HCT116 (cell line): ENCODE data around the gene COA1. TPM values are rescaled to one million over a fixed set of nuclear protein-coding genes. Genes with fewer than 3 reads are reported as not detected.

Experiments used
- ATAC-seq: fragments of 200-7000 bp; cut with Tn5 transposase; 2 replicates; pipeline ENCODE4 v1.9.1; 2020; ENCODE audit warnings: mild to moderate bottlenecking, moderate library complexity
- BruUV-seq: library from RNA; stranded (reverse); fragments of 400-500 nt; replicated peaks from 2 replicates; lab custom pipeline; 2021; lab: Mats Ljungman, UMichigan
- CTCF ChIA-PET: fragments of 300-600 bp; sonication (Branson Sonifier 250); formaldehyde crosslinking; loops from one replicate; lab custom pipeline; 2021; ENCODE audit warnings: antibody characterized with exemption; lab: Charles Lee
- POLR2A ChIA-PET: fragments of 300-600, 350-600 bp; sonication (Branson Sonifier 250); formaldehyde crosslinking; loops from one replicate; lab custom pipeline; 2021; ENCODE audit warnings: antibody characterized with exemption; lab: Charles Lee
- RAD21 ChIA-PET, 2 experiments: fragments of 300-600 bp; sonication (Branson Sonifier 250); formaldehyde crosslinking; loops; one replicate each; lab custom pipeline; 2023; ENCODE audit warnings: low total read pairs in 2 of 2; ENCODE audit not compliant: uncharacterized antibody in 2 of 2, unreplicated experiment in 2 of 2, low non-redundant PET in 1 of 2; lab: Charles Lee
- DNase-seq: peaks from one replicate; pipeline ENCODE4 v3.0.0-alpha.2; 2010; ENCODE audit warnings: low read depth, low spot score
- H2AFZ ChIP-seq: fragments of 200-600 bp; shearing (Covaris generic), sonication (generic); 2 replicates; pipeline ENCODE4 v1.6.1; 2017; ENCODE audit warnings: low read depth, mixed run types, mixed read lengths, antibody characterized with exemption, low read length; ENCODE audit not compliant: poor library complexity, severe bottlenecking
- H3K27ac ChIP-seq: 2 replicates; pipeline ENCODE4 v1.5.1; 2012; ENCODE audit warnings: low read depth, low read length
- H3K27me3 ChIP-seq: fragments of 200-600 bp; sonication (generic); 2 replicates; pipeline ENCODE4 v1.6.1; 2016; ENCODE audit warnings: mixed run types, low read length, mixed read lengths; ENCODE audit not compliant: insufficient read depth
- H3K36me3 ChIP-seq, 2 experiments: fragments of 200-500 bp in 1 of 2; fragments of 200-600 bp in 1 of 2; sonication (Bioruptor generic) in 1 of 2; sonication (generic) in 1 of 2; 2 replicates each; pipeline versions ENCODE4 v1.5.1 to v1.6.1; 2014 to 2016; ENCODE audit warnings: low read length in 2 of 2, inconsistent platforms in 1 of 2, mixed read lengths in 1 of 2, mixed run types in 1 of 2; ENCODE audit not compliant: insufficient read depth in 2 of 2, control insufficient read depth in 1 of 2
- H3K4me1 ChIP-seq, 2 experiments: fragments of 200-600 bp in 1 of 2; sonication (generic) in 1 of 2; 2 replicates each; pipeline versions ENCODE4 v1.5.1 to v1.6.1; 2012 to 2017; ENCODE audit warnings: low read length in 2 of 2, inconsistent platforms in 1 of 2, mild to moderate bottlenecking in 1 of 2, mixed read lengths in 1 of 2, mixed run types in 1 of 2, moderate library complexity in 1 of 2; ENCODE audit not compliant: insufficient read depth in 2 of 2, control insufficient read depth in 1 of 2
- H3K4me2 ChIP-seq: fragments of 200-600 bp; sonication (generic); 2 replicates; pipeline ENCODE4 v1.6.1; 2017; ENCODE audit warnings: mixed run types, low read length, mixed read lengths
- H3K4me3 ChIP-seq, 2 experiments: fragments of 200-600 bp in 1 of 2; sonication (generic) in 1 of 2; replicated peaks in 1 of 2; 2 replicates each; pipeline ENCODE4 v1.5.1; 2011 to 2016; ENCODE audit warnings: low read length in 2 of 2, control low read depth in 1 of 2, low read depth in 1 of 2, mild to moderate bottlenecking in 1 of 2, mixed read lengths in 1 of 2, mixed run types in 1 of 2
- H3K79me2 ChIP-seq: fragments of 200-600 bp; sonication (generic); 2 replicates; pipeline ENCODE4 v1.6.1; 2017; ENCODE audit warnings: mild to moderate bottlenecking, mixed run types, low read length, moderate library complexity, mixed read lengths; ENCODE audit not compliant: insufficient read depth
- H3K9ac ChIP-seq: fragments of 200-600 bp; sonication (generic); 2 replicates; pipeline ENCODE4 v1.6.1; 2016; ENCODE audit warnings: low read length, mixed read lengths
- H3K9me2 ChIP-seq: fragments of 200-600 bp; sonication (generic), shearing (Covaris generic); 2 replicates; pipeline ENCODE4 v1.6.1; 2017; ENCODE audit warnings: mixed run types, mild to moderate bottlenecking, moderate library complexity; ENCODE audit not compliant: insufficient read depth
- H3K9me3 ChIP-seq, 2 experiments: fragments of 200-500 bp in 1 of 2; fragments of 200-600 bp in 1 of 2; sonication (Bioruptor generic) in 1 of 2; sonication (generic) in 1 of 2; 2 replicates each; pipeline ENCODE4 v1.6.1; 2014 to 2017; ENCODE audit warnings: low read length in 2 of 2, mixed read lengths in 2 of 2, inconsistent platforms in 1 of 2, low read depth in 1 of 2, mild to moderate bottlenecking in 1 of 2, mixed run types in 1 of 2, moderate library complexity in 1 of 2; ENCODE audit not compliant: control insufficient read depth in 1 of 2, insufficient read depth in 1 of 2
- H4K20me1 ChIP-seq: fragments of 200-600 bp; sonication (generic), shearing (Covaris generic); 2 replicates; pipeline ENCODE4 v1.6.1; 2017; ENCODE audit warnings: mixed run types, mild to moderate bottlenecking, moderate library complexity; ENCODE audit not compliant: insufficient read depth
- POLR2A ChIP-seq: IDR thresholded peaks from 2 replicates; pipeline ENCODE4 v1.7.0; 2011; ENCODE audit warnings: borderline replicate concordance; ENCODE audit not compliant: insufficient read depth, insufficient read length; ENCODE audit errors: extremely low read depth
- POLR2AphosphoS5 ChIP-seq: IDR thresholded peaks from 2 replicates; pipeline ENCODE4 v1.6.1; 2011; ENCODE audit warnings: mild to moderate bottlenecking, low read depth, low read length, moderate library complexity
- SRF ChIP-seq: IDR thresholded peaks from 2 replicates; pipeline ENCODE4 v1.6.1; 2012; ENCODE audit warnings: low read depth
- intact Hi-C: fragments of 100-400 bp; cut with micrococcal nuclease; formaldehyde crosslinking; loops from 2 replicates; pipeline ENCODE4 v1.10.0; 2022
- total RNA-seq: library from RNA; stranded (reverse); gene quantifications from one replicate; pipeline ENCODE4 v1.2.1, GENCODE V29; 2021; ENCODE audit not compliant: unreplicated experiment
- TF ChIP-seq, protein P1 (sequence below), 3 experiments: fragments of 200-600 bp in 1 of 3; sonication (generic) in 1 of 3; IDR thresholded peaks in 2 of 3; conservative IDR thresholded peaks in 1 of 3; 2 replicates each; pipeline ENCODE4 v1.5.1; 2012 to 2017; ENCODE audit warnings: low read depth in 2 of 3, low read length in 2 of 3, antibody characterized with exemption in 1 of 3, borderline replicate concordance in 1 of 3, control low read depth in 1 of 3, mild to moderate bottlenecking in 1 of 3, mixed read lengths in 1 of 3, mixed run types in 1 of 3, moderate library complexity in 1 of 3; ENCODE audit not compliant: insufficient read depth in 1 of 3
- TF ChIP-seq, protein P2 (sequence below): IDR thresholded peaks from 2 replicates; pipeline ENCODE4 v1.6.1; 2011; ENCODE audit warnings: mild to moderate bottlenecking, low read length, moderate library complexity; ENCODE audit not compliant: insufficient replicate concordance; ENCODE audit errors: extremely low read depth

Gene COA1
- total RNA-seq, 1 experiment from 2014 or later = 78.5 TPM

GRCh38 chr7:43615558-43616145, 113.7 kb downstream of the COA1 start:
- TF ChIP-seq POLR2A = no peak
- TF ChIP-seq POLR2AphosphoS5 = no peak
- ChIA-PET CTCF (interaction anchor here (1.1 kb wide), 1 partner anchor 33 kb away, joined by 5 read pairs; the partner anchor contains the start of gene STK17A), RAD21 (no interaction called here), POLR2A (no interaction called here)
- Histone ChIP-seq H3K4me1 (peaks cover 13 to 16% of the 10 kb centered on the region in 2 experiments), H3K79me2 (no peaks in the 10 kb centered on the region), H2AFZ (no peak overlapping the region), H3K27ac (no peak overlapping the region), H3K9ac (no peak overlapping the region), H3K4me2 (no peak overlapping the region), H3K9me2 (no peaks in the 10 kb centered on the region), H3K4me3 (no peak overlapping the region), H4K20me1 (no peaks in the 10 kb centered on the region), H3K27me3 (no peaks in the 10 kb centered on the region), H3K9me3 (no peaks in the 10 kb centered on the region), H3K36me3 (peaks cover 2 to 8% of the 10 kb centered on the region in 2 experiments; a peak in 2 of 4 replicates)
- BruUV-seq = no TSS peak
- intact Hi-C loops = no loop called here
- DNase-seq (no peak), ATAC-seq (no peak)

GRCh38 chr7:43612599-43613589, 116.4 kb downstream of the COA1 start:
- RAD21 ChIA-PET = no interaction called here
- Histone ChIP-seq H3K27ac (no peak overlapping the region), H3K4me3 (no peak overlapping the region), H3K79me2 (peaks cover 6% of the 10 kb centered on the region; the same call in 1 of the 2 replicates), H3K4me1 (no peaks in the 10 kb centered on the region), H3K9ac (no peak overlapping the region), H3K4me2 (no peak overlapping the region), H3K9me2 (no peaks in the 10 kb centered on the region), H3K27me3 (no peaks in the 10 kb centered on the region), H4K20me1 (no peaks in the 10 kb centered on the region), H3K9me3 (no peaks in the 10 kb centered on the region), H3K36me3 (peaks cover 10 to 11% of the 10 kb centered on the region in 2 experiments; a peak in 1 of 4 replicates), H2AFZ (no peak overlapping the region)
- DNase-seq (no peak), ATAC-seq (no peak)
- CTCF ChIA-PET = no interaction called here
- intact Hi-C loops = no loop called here
- POLR2A ChIA-PET = no interaction called here
- no TSS peak for BruUV-seq
- TF ChIP-seq, protein P1, sequence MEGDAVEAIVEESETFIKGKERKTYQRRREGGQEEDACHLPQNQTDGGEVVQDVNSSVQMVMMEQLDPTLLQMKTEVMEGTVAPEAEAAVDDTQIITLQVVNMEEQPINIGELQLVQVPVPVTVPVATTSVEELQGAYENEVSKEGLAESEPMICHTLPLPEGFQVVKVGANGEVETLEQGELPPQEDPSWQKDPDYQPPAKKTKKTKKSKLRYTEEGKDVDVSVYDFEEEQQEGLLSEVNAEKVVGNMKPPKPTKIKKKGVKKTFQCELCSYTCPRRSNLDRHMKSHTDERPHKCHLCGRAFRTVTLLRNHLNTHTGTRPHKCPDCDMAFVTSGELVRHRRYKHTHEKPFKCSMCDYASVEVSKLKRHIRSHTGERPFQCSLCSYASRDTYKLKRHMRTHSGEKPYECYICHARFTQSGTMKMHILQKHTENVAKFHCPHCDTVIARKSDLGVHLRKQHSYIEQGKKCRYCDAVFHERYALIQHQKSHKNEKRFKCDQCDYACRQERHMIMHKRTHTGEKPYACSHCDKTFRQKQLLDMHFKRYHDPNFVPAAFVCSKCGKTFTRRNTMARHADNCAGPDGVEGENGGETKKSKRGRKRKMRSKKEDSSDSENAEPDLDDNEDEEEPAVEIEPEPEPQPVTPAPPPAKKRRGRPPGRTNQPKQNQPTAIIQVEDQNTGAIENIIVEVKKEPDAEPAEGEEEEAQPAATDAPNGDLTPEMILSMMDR (IDR thresholded peaks at IDR 0.05 in 2 of 3, conservative IDR thresholded peaks at IDR 0.05 in 1 of 3; ENCODE audit: borderline replicate concordance in 1 of 3, insufficient read depth in 1 of 3, low read depth in 2 of 3, low read length in 2 of 3) = no peak
- TF ChIP-seq, protein P2, sequence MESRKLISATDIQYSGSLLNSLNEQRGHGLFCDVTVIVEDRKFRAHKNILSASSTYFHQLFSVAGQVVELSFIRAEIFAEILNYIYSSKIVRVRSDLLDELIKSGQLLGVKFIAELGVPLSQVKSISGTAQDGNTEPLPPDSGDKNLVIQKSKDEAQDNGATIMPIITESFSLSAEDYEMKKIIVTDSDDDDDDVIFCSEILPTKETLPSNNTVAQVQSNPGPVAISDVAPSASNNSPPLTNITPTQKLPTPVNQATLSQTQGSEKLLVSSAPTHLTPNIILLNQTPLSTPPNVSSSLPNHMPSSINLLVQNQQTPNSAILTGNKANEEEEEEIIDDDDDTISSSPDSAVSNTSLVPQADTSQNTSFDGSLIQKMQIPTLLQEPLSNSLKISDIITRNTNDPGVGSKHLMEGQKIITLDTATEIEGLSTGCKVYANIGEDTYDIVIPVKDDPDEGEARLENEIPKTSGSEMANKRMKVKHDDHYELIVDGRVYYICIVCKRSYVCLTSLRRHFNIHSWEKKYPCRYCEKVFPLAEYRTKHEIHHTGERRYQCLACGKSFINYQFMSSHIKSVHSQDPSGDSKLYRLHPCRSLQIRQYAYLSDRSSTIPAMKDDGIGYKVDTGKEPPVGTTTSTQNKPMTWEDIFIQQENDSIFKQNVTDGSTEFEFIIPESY = no peak
- TF ChIP-seq SRF = no peak
